HepG2 (cell line): ENCODE data around the gene PTPN2. TPM values are rescaled to one million over a fixed set of nuclear protein-coding genes. Genes with fewer than 3 reads are reported as not detected.

Experiments used
- ATAC-seq: fragments of 200-7000 bp; cut with Tn5 transposase; 3 replicates; pipeline ENCODE4 v1.9.1; 2020; ENCODE audit warnings: mild to moderate bottlenecking, moderate library complexity
- BruUV-seq: library from RNA; stranded (reverse); fragments of 400-500 nt; replicated peaks from 2 replicates; lab custom pipeline; 2021; lab: Mats Ljungman, UMichigan
- CTCF ChIA-PET: fragments of 300-600 bp; formaldehyde crosslinking; extraction: SDS; loops from one replicate; lab custom pipeline; 2021; ENCODE audit warnings: low total read pairs, inconsistent platforms, low intra/inter-chr PET ratio; lab: Yijun Ruan, JAX
- POLR2A ChIA-PET: fragments of 350-600 bp; sonication (Branson Sonifier 250); formaldehyde crosslinking; loops from one replicate; lab custom pipeline; 2020; ENCODE audit warnings: antibody characterized with exemption, inconsistent platforms; lab: Yijun Ruan, JAX
- DNase-seq: peaks from one replicate; pipeline ENCODE4 v3.0.0-alpha.2; 2015; ENCODE audit warnings: low spot score
- FAIRE-seq: peaks from 3 replicates; lab custom pipeline; 2011; peaks lifted over from hg19 to GRCh38; lab: Jason Lieb, UNC
- H2AFZ ChIP-seq: one replicate; pipeline ENCODE4 v1.6.1; 2011; ENCODE audit warnings: low read length, inconsistent platforms
- H3K27ac ChIP-seq: fragments of 300-600 bp; 3 replicates; pipeline ENCODE4 v1.8.0; 2011; ENCODE audit warnings: mixed run types, mild to moderate bottlenecking, mixed read lengths, low read length, inconsistent platforms; ENCODE audit not compliant: insufficient read depth; ENCODE audit errors: extremely low read length
- H3K27me3 ChIP-seq, 2 experiments: fragments of 200-600 bp in 1 of 2; 2 replicates in 1 of 2; 3 replicates in 1 of 2; pipeline versions ENCODE4 v1.6.0 to v1.8.0; 2011; ENCODE audit warnings: low read length in 2 of 2, mild to moderate bottlenecking in 2 of 2, moderate library complexity in 2 of 2, inconsistent platforms in 1 of 2; ENCODE audit not compliant: insufficient read depth in 2 of 2, control insufficient read depth in 1 of 2
- H3K36me3 ChIP-seq, 2 experiments: fragments of 200-600 bp in 1 of 2; replicated peaks in 1 of 2; 2 replicates in 1 of 2; 3 replicates in 1 of 2; pipeline versions ENCODE4 v1.5.1 to v1.8.0; 2011; ENCODE audit warnings: low read length in 2 of 2, inconsistent platforms in 1 of 2; ENCODE audit not compliant: insufficient read depth in 2 of 2, control insufficient read depth in 1 of 2
- H3K4me1 ChIP-seq: 2 replicates; pipeline ENCODE4 v1.5.1; 2012; ENCODE audit warnings: low read length, inconsistent platforms; ENCODE audit not compliant: insufficient read depth
- H3K4me2 ChIP-seq: 2 replicates; pipeline ENCODE4 v1.6.0; 2011; ENCODE audit warnings: low read depth, low read length, inconsistent platforms
- H3K4me3 ChIP-seq, 3 experiments: fragments of 200-600 bp in 1 of 3; sonication (generic), shearing (Covaris generic) in 1 of 3; replicated peaks in 1 of 3; 2 replicates each; pipeline ENCODE4 v1.5.1; 2011 to 2016; ENCODE audit warnings: low read length in 3 of 3, inconsistent platforms in 2 of 3, low read depth in 2 of 3, mild to moderate bottlenecking in 2 of 3, control low read depth in 1 of 3, mixed read lengths in 1 of 3; ENCODE audit not compliant: insufficient read depth in 1 of 3
- H3K79me2 ChIP-seq: one replicate; pipeline ENCODE4 v1.6.1; 2011; ENCODE audit warnings: low read length, inconsistent platforms; ENCODE audit not compliant: insufficient read depth
- H3K9ac ChIP-seq: 2 replicates; pipeline ENCODE4 v1.6.0; 2011; ENCODE audit warnings: mild to moderate bottlenecking, low read depth, low read length, inconsistent platforms; ENCODE audit not compliant: insufficient read depth
- H3K9me3 ChIP-seq: 2 replicates; pipeline ENCODE4 v1.5.1; 2012; ENCODE audit warnings: mild to moderate bottlenecking, low read length
- H4K20me1 ChIP-seq: 2 replicates; pipeline ENCODE4 v1.6.0; 2011; ENCODE audit warnings: inconsistent platforms, mild to moderate bottlenecking, low read length, moderate library complexity; ENCODE audit not compliant: insufficient read depth
- ATF2 ChIP-seq: sonication (generic); formaldehyde crosslinking; IDR thresholded peaks from 2 replicates; pipeline ENCODE4 v1.4.0; 2020; ENCODE audit warnings: missing genetic modification reagents
- DZIP1 ChIP-seq: sonication (generic); formaldehyde crosslinking; IDR thresholded peaks from 2 replicates; pipeline ENCODE4 v1.5.0; 2020; ENCODE audit warnings: mild to moderate bottlenecking, missing genetic modification reagents
- NAIF1 ChIP-seq: sonication (generic); formaldehyde crosslinking; IDR thresholded peaks from 2 replicates; pipeline ENCODE4 v1.5.0; 2020; ENCODE audit warnings: mild to moderate bottlenecking, missing genetic modification reagents, borderline replicate concordance
- ZFY ChIP-seq: sonication (generic); formaldehyde crosslinking; IDR thresholded peaks from 2 replicates; pipeline ENCODE4 v1.4.0; 2020; ENCODE audit warnings: missing genetic modification reagents
- ZNF740 ChIP-seq: sonication (generic); formaldehyde crosslinking; IDR thresholded peaks from 2 replicates; pipeline ENCODE4 v1.4.0; 2020; ENCODE audit warnings: missing genetic modification reagents
- WGBS: methylation state at CpG from one replicate; pipeline ENCODE4 v1.1.6; 2017; ENCODE audit warnings: low lambda C conversion rate; 5-methylcytosine and 5-hydroxymethylcytosine counted together
- in situ Hi-C: cut with HindIII; loops from 2 replicates; pipeline ENCODE4 v1.10.0; 2017; ENCODE audit warnings: low pct_unique_long_range_greater_than_20kb; ENCODE audit not compliant: extremely low pct_ligation_motif_present
- intact Hi-C: fragments of 100-400 bp; cut with micrococcal nuclease; formaldehyde crosslinking; loops from one replicate; pipeline ENCODE4 v1.10.0; 2022; ENCODE audit not compliant: unreplicated experiment
- polyA plus RNA-seq, 8 experiments: library from polyadenylated mRNA; depleted of rRNA in 3 of 8; stranded (reverse) in 7 of 8; unstranded in 1 of 8; fragments of >200 nt; fragmentation: Illumina TruSeq in 4 of 8; extraction: Trizol in 4 of 8; gene quantifications; 2 replicates each; pipeline versions ENCODE4 v1.2.1 to v1.2.3, GENCODE V29; 2011 to 2016; ENCODE audit warnings: low read depth in 4 of 8, missing spikeins in 1 of 8, mixed read lengths in 1 of 8; ENCODE audit not compliant: insufficient read depth in 1 of 8
- total RNA-seq, 5 experiments: library from RNA; depleted of rRNA; stranded (reverse); fragments of >200 nt; fragmentation: Illumina TruSeq; extraction: Trizol; gene quantifications; 2 replicates each; pipeline ENCODE4 v1.2.3, GENCODE V29; 2016; ENCODE audit warnings: low read depth in 1 of 5
- TF ChIP-seq, protein P1 (sequence below): sonication (generic); formaldehyde crosslinking; IDR thresholded peaks from 2 replicates; pipeline ENCODE4 v1.4.0; 2020; ENCODE audit warnings: missing genetic modification reagents

The PTPN2 gene
- total and polyA plus RNA-seq, 2 of the 13 experiments (the other 11 are each of a cell fraction or from before 2014, with no cell fraction given) = 24.9 to 41.5 TPM

DNA sequence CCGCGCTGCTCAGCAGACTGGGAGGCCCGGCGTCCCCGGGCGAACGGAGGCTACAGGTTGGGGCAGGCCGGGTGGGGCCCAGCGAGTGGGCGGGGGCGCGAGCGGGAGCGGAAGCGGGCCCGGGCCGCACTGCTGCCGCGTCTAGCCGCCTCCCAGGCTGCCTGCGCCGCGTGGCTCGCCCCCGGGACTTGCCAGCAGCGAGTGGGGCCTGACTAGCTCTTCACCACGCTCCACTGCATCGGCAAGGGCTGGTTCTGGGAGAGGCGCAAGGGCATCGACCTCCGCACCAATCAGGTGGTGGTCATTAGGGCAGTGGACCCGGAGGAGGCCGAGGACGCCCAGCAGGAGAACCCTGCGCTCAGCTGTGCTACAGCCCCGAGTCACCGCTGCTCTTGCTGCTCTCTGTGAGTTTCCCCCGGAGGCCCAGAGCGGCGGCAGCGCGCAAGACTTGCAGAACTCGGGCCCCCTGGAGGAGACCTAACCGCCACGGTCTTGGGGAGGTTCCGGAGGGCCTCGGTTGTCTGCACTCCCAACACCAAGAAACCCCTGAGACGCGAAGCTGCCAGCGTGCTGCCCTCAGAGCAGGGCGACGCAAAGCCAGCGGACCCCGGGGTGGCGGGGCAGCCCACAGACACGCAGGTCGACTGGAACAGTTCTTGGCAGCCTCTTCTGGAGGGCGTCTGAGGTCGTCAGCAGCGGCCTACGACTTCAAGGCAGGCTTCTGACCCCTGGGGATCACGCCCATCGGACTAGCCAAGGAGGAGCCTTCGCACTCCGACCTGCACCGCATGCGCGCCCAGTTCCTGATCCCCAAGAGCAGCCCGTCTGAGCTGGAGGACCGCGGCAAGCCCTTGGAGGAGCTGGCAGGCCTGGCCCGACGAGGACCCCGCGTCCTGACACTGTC, 27.2 kb upstream of the PTPN2 start (continued):
- TF ChIP-seq DZIP1 (0 out of 2 replicates have a peak, but pooled peaks have one; percentile 33), ZFY (CRISPR knock-in tag) (peak; percentile 42; the same call in 1 of the 2 replicates)
- TF ChIP-seq, protein P1, sequence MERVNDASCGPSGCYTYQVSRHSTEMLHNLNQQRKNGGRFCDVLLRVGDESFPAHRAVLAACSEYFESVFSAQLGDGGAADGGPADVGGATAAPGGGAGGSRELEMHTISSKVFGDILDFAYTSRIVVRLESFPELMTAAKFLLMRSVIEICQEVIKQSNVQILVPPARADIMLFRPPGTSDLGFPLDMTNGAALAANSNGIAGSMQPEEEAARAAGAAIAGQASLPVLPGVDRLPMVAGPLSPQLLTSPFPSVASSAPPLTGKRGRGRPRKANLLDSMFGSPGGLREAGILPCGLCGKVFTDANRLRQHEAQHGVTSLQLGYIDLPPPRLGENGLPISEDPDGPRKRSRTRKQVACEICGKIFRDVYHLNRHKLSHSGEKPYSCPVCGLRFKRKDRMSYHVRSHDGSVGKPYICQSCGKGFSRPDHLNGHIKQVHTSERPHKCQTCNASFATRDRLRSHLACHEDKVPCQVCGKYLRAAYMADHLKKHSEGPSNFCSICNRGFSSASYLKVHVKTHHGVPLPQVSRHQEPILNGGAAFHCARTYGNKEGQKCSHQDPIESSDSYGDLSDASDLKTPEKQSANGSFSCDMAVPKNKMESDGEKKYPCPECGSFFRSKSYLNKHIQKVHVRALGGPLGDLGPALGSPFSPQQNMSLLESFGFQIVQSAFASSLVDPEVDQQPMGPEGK (CRISPR knock-in tag) = peak; percentile 83
- TF ChIP-seq, all 625 proteins: peak for 11

- WGBS = 46% methylated on average over 4 of the region's 4 CpGs
- ChIA-PET CTCF (no interaction called here), POLR2A (interaction anchor here (2.4 kb wide), 1 partner anchor 25 kb away, joined by 9 read pairs; the partner anchor contains the start of gene PTPN2)
- no peaks in the 10 kb centered on the region for H3K79me2 ChIP-seq
- intact Hi-C loops (no loop called here), in situ Hi-C loops (no loop called here)
- H4K20me1 ChIP-seq = no peaks in the 10 kb centered on the region
- no peak overlapping the region for H3K27ac ChIP-seq
- peaks cover 30% of the 10 kb centered on the region for H3K4me1 ChIP-seq
- no peak overlapping the region for H2AFZ ChIP-seq
- ATAC-seq = no peak
- DNase-seq = no peak
- no peak overlapping the region for H3K9ac ChIP-seq
- FAIRE-seq = no peak
- no peak overlapping the region for H3K4me3 ChIP-seq
- no peaks in the 10 kb centered on the region for H3K36me3 ChIP-seq
- no TSS peak for BruUV-seq
- no peak overlapping the region for H3K4me2 ChIP-seq
- peaks cover 1 to 29% of the 10 kb centered on the region in 2 experiments; a peak in 3 of 5 replicates for H3K27me3 ChIP-seq
- TF ChIP-seq NAIF1 (CRISPR knock-in tag) (no peak), ATF2 (CRISPR knock-in tag) (no peak), ZNF740 (CRISPR knock-in tag) (no peak)
- H3K9me3 ChIP-seq = peaks cover 3% of the 10 kb centered on the region; the same call in 1 of the 2 replicates
Observed at GRCh38 chr18:12908706-12909105, 24.7 kb upstream of the PTPN2 start.
